Endothelial cell (in vitro differentiated cells): ENCODE measurements around the gene LRP3. TPM values are rescaled to one million over a fixed set of nuclear protein-coding genes. Genes with fewer than 3 reads are reported as not detected.

Experiments used
- DNase-seq: peaks from one replicate; pipeline ENCODE4 v3.0.0; 2021; ENCODE audit warnings: low spot score
- H3K27ac Mint-ChIP-seq: one replicate; pipeline ENCODE4 v1.8.0; 2021; ENCODE audit warnings: mixed read lengths, inconsistent platforms; ENCODE audit not compliant: unreplicated experiment
- H3K27me3 Mint-ChIP-seq: one replicate; pipeline ENCODE4 v1.8.0; 2021; ENCODE audit warnings: mild to moderate bottlenecking, moderate library complexity, mixed read lengths, inconsistent platforms; ENCODE audit not compliant: unreplicated experiment
- H3K36me3 Mint-ChIP-seq: one replicate; pipeline ENCODE4 v1.8.0; 2021; ENCODE audit warnings: mild to moderate bottlenecking, low read depth, mixed read lengths, inconsistent platforms; ENCODE audit not compliant: unreplicated experiment
- H3K4me1 Mint-ChIP-seq: one replicate; pipeline ENCODE4 v1.8.0; 2021; ENCODE audit warnings: mild to moderate bottlenecking, mixed read lengths, inconsistent platforms; ENCODE audit not compliant: unreplicated experiment
- H3K4me3 Mint-ChIP-seq: one replicate; pipeline ENCODE4 v1.8.0; 2021; ENCODE audit warnings: mild to moderate bottlenecking, mixed read lengths, inconsistent platforms; ENCODE audit not compliant: unreplicated experiment
- H3K9me3 Mint-ChIP-seq: one replicate; pipeline ENCODE4 v1.8.0; 2021; ENCODE audit warnings: mixed read lengths, inconsistent platforms; ENCODE audit not compliant: unreplicated experiment
- CTCF ChIP-seq: fragments of 200-600 bp; sonication (generic); IDR thresholded peaks from one replicate; pipeline ENCODE4 v1.5.0; 2021; ENCODE audit warnings: antibody characterized with exemption; ENCODE audit not compliant: unreplicated experiment
- total RNA-seq: library from RNA; stranded (reverse); fragmentation: NEBNext Ultra II Directional; extraction: Animal tissue kit (Norgen Biotek cat#: 25700); gene quantifications from one replicate; pipeline ENCODE4 v1.2.1, GENCODE V29; 2021; ENCODE audit not compliant: unreplicated experiment

LRP3 gene
- total RNA-seq, 1 donor from 2014 or later, result 5.4 TPM

- no peak for TF ChIP-seq CTCF
- Mint-ChIP-seq H3K9me3 (no peaks in the 10 kb centered on the region), H3K27me3 (peaks cover 10% of the 10 kb centered on the region), H3K36me3 (no peaks in the 10 kb centered on the region), H3K4me1 (peaks cover 7% of the 10 kb centered on the region), H3K4me3 (no peak overlapping the region), H3K27ac (no peak overlapping the region)
- no peak for DNase-seq
These were observed 12.3 kb downstream of the LRP3 start for GRCh38 chr19:33206261-33207039.

- peaks cover 8% of the 10 kb centered on the region for H3K27me3 Mint-ChIP-seq
- DNase-seq, result no peak
- TF ChIP-seq CTCF, result no peak
- peaks cover 7% of the 10 kb centered on the region for H3K4me1 Mint-ChIP-seq
- no peak overlapping the region for H3K4me3 Mint-ChIP-seq
- H3K27ac Mint-ChIP-seq, result no peak overlapping the region
- no peaks in the 10 kb centered on the region for H3K9me3 Mint-ChIP-seq
- H3K36me3 Mint-ChIP-seq, result no peaks in the 10 kb centered on the region
These were observed 13.0 kb downstream of the LRP3 start for GRCh38 chr19:33207040-33207620.

- Mint-ChIP-seq H3K36me3 (no peaks in the 10 kb centered on the region), H3K4me1 (peaks cover 7% of the 10 kb centered on the region), H3K4me3 (no peak overlapping the region), H3K27ac (no peak overlapping the region), H3K27me3 (peaks cover 6% of the 10 kb centered on the region), H3K9me3 (no peaks in the 10 kb centered on the region)
- TF ChIP-seq CTCF, result no peak
- no peak for DNase-seq
These were observed 13.8 kb downstream of the LRP3 start for GRCh38 chr19:33207903-33208302.

GRCh38 chr19:33208371-33208895 is 14.3 kb downstream of the LRP3 start:
- Mint-ChIP-seq H3K9me3 (no peaks in the 10 kb centered on the region), H3K36me3 (no peaks in the 10 kb centered on the region), H3K4me3 (no peak overlapping the region), H3K27ac (no peak overlapping the region), H3K4me1 (peaks cover 7% of the 10 kb centered on the region), H3K27me3 (peaks cover 3% of the 10 kb centered on the region)
- no peak for TF ChIP-seq CTCF
- DNase-seq, result no peak
